Keratinocyte (primary cell): ENCODE data around the gene RNF182.

Source experiments
- CTCF ChIP-seq, 3 experiments: IDR thresholded peaks in 1 of 3; conservative IDR thresholded peaks in 1 of 3; optimal IDR thresholded peaks in 1 of 3; 2 replicates in 2 of 3; 3 replicates in 1 of 3; pipeline versions ENCODE3 to v1.5.1; 2011; ENCODE audit warnings: low read length in 3 of 3, mild to moderate bottlenecking in 3 of 3, moderate library complexity in 2 of 3, control low read depth in 1 of 3, inconsistent platforms in 1 of 3; ENCODE audit not compliant: insufficient read depth in 2 of 3; ENCODE audit errors: extremely low read depth in 1 of 3
- EZH2 ChIP-seq: IDR thresholded peaks from one replicate; pipeline ENCODE4 v1.6.1; 2012; ENCODE audit warnings: inconsistent platforms, mild to moderate bottlenecking, low read length, moderate library complexity

- TF ChIP-seq EZH2: no peak
- TF ChIP-seq CTCF (optimal IDR thresholded peaks at IDR 0.05 in 1 of 3, IDR thresholded peaks at IDR 0.05 in 1 of 3, conservative IDR thresholded peaks at IDR 0.05 in 1 of 3; ENCODE audit: extremely low read depth in 1 of 3, insufficient read depth in 2 of 3, low read length in 3 of 3): no peak
Measured at GRCh38 chr6:13943943-13944342, 19.2 kb downstream of the RNF182 start.
